Type B pancreatic cell (in vitro differentiated cells): Measurements from ENCODE around the gene ADAMTS9. TPM values are rescaled to one million over a fixed set of nuclear protein-coding genes. Genes with fewer than 3 reads are reported as not detected.

ENCODE experiments used
- DNase-seq: peaks from one replicate; pipeline ENCODE4 v3.0.0; 2021; ENCODE audit warnings: mixed read lengths; ENCODE audit not compliant: unreplicated experiment; ENCODE audit errors: extremely low spot score
- H3K27ac Mint-ChIP-seq: 2 replicates; pipeline ENCODE4 v1.8.0; 2021; ENCODE audit warnings: mild to moderate bottlenecking, mixed read lengths
- H3K27me3 Mint-ChIP-seq: 2 replicates; pipeline ENCODE4 v1.8.0; 2021; ENCODE audit warnings: mixed read lengths
- H3K36me3 Mint-ChIP-seq: 2 replicates; pipeline ENCODE4 v1.8.0; 2021; ENCODE audit warnings: mixed read lengths
- H3K4me1 Mint-ChIP-seq: one replicate; pipeline ENCODE4 v1.8.0; 2021; ENCODE audit warnings: mixed read lengths; ENCODE audit not compliant: unreplicated experiment
- H3K4me3 Mint-ChIP-seq: 2 replicates; pipeline ENCODE4 v1.8.0; 2021; ENCODE audit warnings: mild to moderate bottlenecking, mixed read lengths
- H3K9me3 Mint-ChIP-seq: 2 replicates; pipeline ENCODE4 v1.8.0; 2021; ENCODE audit warnings: mixed read lengths
- total RNA-seq: library from RNA; stranded (reverse); gene quantifications from 2 replicates; pipeline ENCODE4 v1.2.1, GENCODE V29; 2021; ENCODE audit warnings: low replicate concordance
- TF ChIP-seq, protein P1 (sequence below): fragments of 200-600 bp; sonication (generic); conservative IDR thresholded peaks from 2 replicates; pipeline ENCODE4 v1.5.0; 2021; ENCODE audit warnings: antibody characterized with exemption, mild to moderate bottlenecking

Gene ADAMTS9
- total RNA-seq, 1 donor from 2014 or later, result 34.9 TPM

DNA sequence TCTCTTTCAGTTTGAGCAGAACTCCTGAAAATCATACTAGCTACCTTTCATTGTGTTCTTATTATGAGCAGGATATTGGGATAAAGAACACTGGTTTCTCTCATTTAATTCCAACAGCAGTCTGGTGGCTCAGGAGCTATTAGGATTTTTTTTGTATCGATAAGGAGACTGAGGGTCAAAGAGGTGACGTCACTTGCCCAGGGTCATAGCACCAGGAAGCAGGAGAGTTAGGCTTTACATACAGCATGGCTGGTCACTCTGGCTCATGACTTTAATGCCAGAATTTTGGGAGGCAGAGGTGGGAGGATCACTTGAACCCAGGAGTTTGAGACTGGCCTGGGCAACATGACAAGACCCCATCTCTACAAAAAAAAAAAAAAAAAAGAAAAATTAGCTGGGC, 113.6 kb downstream of the ADAMTS9 start:
- no peak for DNase-seq
- Mint-ChIP-seq H3K27ac (no peak overlapping the region), H3K27me3 (no peaks in the 10 kb centered on the region), H3K36me3 (no peaks in the 10 kb centered on the region), H3K4me1 (no peaks in the 10 kb centered on the region), H3K4me3 (no peak overlapping the region), H3K9me3 (peaks cover 4% of the 10 kb centered on the region)
- TF ChIP-seq, protein P1, sequence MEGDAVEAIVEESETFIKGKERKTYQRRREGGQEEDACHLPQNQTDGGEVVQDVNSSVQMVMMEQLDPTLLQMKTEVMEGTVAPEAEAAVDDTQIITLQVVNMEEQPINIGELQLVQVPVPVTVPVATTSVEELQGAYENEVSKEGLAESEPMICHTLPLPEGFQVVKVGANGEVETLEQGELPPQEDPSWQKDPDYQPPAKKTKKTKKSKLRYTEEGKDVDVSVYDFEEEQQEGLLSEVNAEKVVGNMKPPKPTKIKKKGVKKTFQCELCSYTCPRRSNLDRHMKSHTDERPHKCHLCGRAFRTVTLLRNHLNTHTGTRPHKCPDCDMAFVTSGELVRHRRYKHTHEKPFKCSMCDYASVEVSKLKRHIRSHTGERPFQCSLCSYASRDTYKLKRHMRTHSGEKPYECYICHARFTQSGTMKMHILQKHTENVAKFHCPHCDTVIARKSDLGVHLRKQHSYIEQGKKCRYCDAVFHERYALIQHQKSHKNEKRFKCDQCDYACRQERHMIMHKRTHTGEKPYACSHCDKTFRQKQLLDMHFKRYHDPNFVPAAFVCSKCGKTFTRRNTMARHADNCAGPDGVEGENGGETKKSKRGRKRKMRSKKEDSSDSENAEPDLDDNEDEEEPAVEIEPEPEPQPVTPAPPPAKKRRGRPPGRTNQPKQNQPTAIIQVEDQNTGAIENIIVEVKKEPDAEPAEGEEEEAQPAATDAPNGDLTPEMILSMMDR, result no peak

DNA sequence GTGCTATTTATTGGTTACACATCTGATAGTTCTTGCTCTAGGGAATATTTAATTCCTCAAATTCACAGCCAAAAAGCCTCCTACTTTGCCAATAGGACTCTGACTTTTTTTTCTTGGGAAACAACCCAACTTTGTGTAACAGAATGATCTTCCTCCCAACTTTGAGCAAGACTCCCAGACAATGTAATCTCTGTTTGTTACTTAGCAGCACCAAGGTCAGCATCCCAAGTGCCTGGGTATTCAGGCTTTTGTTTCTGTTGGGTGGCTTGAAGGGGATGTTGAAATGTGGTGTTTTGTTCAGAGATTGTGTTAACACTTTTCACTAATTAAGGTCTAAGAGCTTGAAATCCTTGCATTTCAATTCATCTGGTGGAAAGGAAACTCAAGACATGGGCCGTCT, 115.8 kb downstream of the ADAMTS9 start:
- Mint-ChIP-seq H3K36me3 (no peaks in the 10 kb centered on the region), H3K27ac (no peak overlapping the region), H3K4me3 (no peak overlapping the region), H3K27me3 (no peaks in the 10 kb centered on the region), H3K9me3 (peaks cover 4% of the 10 kb centered on the region), H3K4me1 (no peaks in the 10 kb centered on the region)
- TF ChIP-seq, protein P1, result no peak
- DNase-seq, result no peak

DNA sequence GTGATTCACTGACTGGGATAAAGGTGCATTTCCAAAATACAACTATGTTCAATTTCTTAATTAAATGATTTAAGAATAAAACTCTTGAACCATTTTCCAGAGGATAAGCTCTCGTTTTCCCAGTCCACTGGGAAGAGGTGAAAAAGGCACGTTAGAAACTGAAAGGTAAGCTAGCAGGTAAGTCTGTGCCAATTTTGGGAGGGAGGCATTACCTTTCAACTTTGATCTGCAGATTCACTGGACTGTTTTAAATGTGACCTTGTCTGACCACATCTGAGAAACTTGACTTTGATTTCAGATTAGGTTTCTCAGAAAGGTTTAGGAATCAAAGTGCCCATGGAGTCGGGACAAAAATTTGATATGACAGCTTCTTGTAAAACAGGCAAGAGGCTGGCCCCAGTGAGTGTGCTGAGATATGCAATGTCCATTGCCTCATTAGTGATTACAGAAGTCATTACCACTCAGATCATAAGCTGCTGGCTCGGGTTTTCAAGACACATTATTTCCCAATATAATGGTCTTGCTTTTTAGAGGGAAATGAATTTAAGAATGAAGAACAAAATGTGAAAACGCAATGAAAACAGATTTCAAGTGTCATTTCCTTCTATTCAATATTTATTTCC, 118.8 kb downstream of the ADAMTS9 start:
- Mint-ChIP-seq H3K36me3 (peaks cover 4% of the 10 kb centered on the region), H3K4me1 (peaks cover 6% of the 10 kb centered on the region), H3K4me3 (no peak overlapping the region), H3K27ac (no peak overlapping the region), H3K9me3 (peaks cover 4% of the 10 kb centered on the region), H3K27me3 (no peaks in the 10 kb centered on the region)
- TF ChIP-seq, protein P1, result no peak
- no peak for DNase-seq

DNA sequence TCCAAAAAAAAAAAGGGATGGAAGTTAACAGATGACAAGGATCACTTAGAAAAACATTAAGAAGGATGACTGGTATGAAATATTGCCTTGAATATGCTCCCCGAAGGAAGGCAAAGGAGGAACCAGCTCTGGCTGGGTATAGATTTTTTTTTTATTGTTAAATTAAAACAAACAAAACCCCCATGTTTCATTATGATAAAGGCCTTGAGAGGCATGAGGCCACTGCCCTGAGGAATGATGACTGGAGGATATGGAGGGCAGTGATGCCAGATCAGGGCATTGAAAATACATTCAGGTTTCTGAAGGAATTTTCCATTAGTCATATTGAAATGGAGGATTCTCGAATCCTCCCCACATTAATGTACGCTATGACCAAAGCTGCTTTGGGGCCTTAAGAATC, 120.9 kb downstream of the ADAMTS9 start:
- TF ChIP-seq, protein P1, result no peak
- Mint-ChIP-seq H3K36me3 (peaks cover 4% of the 10 kb centered on the region), H3K27ac (no peak overlapping the region), H3K4me1 (peaks cover 17% of the 10 kb centered on the region), H3K9me3 (no peaks in the 10 kb centered on the region), H3K27me3 (no peaks in the 10 kb centered on the region), H3K4me3 (no peak overlapping the region)
- no peak for DNase-seq

DNA sequence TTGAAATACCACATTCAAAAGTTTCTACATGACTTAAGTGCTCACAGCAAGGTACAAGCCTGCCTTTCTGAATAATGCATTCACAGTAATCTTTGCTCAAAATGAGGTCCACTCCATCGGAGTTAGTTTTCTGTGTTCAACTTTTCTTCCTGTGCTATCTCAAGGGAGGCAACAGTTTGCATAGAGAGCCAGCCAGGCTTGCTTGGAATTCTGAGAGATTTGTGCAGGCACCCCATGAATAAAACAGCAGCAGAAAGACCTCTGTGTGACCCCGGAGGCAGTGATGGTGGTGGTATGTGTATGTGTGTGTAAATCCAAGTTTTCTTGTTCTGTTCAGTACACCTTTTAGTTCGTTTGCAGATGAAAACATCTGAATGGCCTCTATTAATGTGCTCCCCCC, 124.0 kb downstream of the ADAMTS9 start:
- Mint-ChIP-seq H3K36me3 (peaks cover 12% of the 10 kb centered on the region), H3K4me1 (peaks cover 34% of the 10 kb centered on the region), H3K4me3 (peak overlapping the region; percentile 54), H3K27ac (peak overlapping the region; percentile 66), H3K9me3 (no peaks in the 10 kb centered on the region), H3K27me3 (no peaks in the 10 kb centered on the region)
- no peak for DNase-seq
- TF ChIP-seq, protein P1, result no peak

DNA sequence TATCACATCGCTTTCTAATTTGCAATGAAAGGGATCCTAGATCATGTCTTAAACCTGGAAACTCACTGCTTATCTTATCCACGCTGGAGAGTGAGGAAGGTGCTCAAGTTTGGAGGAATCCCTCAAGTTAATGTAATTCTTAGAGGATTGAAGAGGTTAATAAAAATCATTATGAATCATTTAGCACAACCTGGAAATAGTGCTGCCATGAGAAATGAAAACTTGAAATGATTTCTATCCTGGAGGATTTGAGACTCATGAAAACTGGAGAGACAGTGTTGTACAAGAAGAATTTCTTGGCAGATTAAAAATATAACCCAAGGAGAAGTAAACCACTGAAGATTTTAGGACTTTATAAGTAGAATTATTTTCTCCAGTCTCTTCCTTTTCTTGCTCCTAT, 125.9 kb downstream of the ADAMTS9 start:
- no peaks in the 10 kb centered on the region for H3K27me3 Mint-ChIP-seq
- H3K4me3 Mint-ChIP-seq, result no peak overlapping the region
- H3K27ac Mint-ChIP-seq, result no peak overlapping the region
- H3K36me3 Mint-ChIP-seq, result peaks cover 17% of the 10 kb centered on the region
- H3K4me1 Mint-ChIP-seq, result peaks cover 34% of the 10 kb centered on the region
- TF ChIP-seq, protein P1, result no peak
- no peak for DNase-seq
- H3K9me3 Mint-ChIP-seq, result no peaks in the 10 kb centered on the region
